Left colon (tissue), 2 donors: Measurements from ENCODE around the gene NDEL1. TPM values are rescaled to one million over a fixed set of nuclear protein-coding genes. Genes with fewer than 3 reads are reported as not detected.
A peak's percentile ranks its signal among the peaks of the same experiment; 100 is the strongest.

Source experiments
- ATAC-seq: fragments of 200-7000 bp; cut with Tn5 transposase; one replicate; pipeline ENCODE4 v1.9.1; 2020; ENCODE audit warnings: mild to moderate bottlenecking, moderate library complexity
- DNase-seq, 2 donors: peaks; one replicate each; pipeline ENCODE4 v3.0.0-alpha.2; 2020
- intact Hi-C, 2 donors: fragments of 100-400 bp; cut with DNase I in 1 of 2; cut with micrococcal nuclease in 1 of 2; formaldehyde crosslinking; loops; one replicate each; pipeline versions ENCODE4 v1.11.2 to v1.14.0; 2022; cut with DNase I, micrococcal nuclease
- total RNA-seq, 2 donors: library from RNA; stranded (reverse); fragmentation: NEBNext Ultra II Directional; extraction: Animal tissue kit (Norgen Biotek cat#: 25700); gene quantifications; one replicate each; pipeline ENCODE4 v1.2.1, GENCODE V29; 2021
- donor health status: DM: no; HTN: no; CAD: no.
- donor health status: DM: yes; HTN: yes; CAD: no.

The NDEL1 gene
- total RNA-seq, 2 donors from 2014 or later = 52.0 to 65.4 TPM

GRCh38 chr17:8488901-8489300 is 53.2 kb downstream of the NDEL1 start:
- ATAC-seq = peak; percentile 24
- intact Hi-C loops = no loop called here
- no peak for DNase-seq

- DNase-seq (no peak), ATAC-seq (no peak)
- intact Hi-C loops = no loop called here
These were observed 54.2 kb downstream of the NDEL1 start for GRCh38 chr17:8489841-8490240.

GRCh38 chr17:8490256-8491023 is 54.8 kb downstream of the NDEL1 start:
- intact Hi-C loops = no loop called here
- no peak for DNase-seq
- ATAC-seq = no peak

- ATAC-seq = no peak
- intact Hi-C loops = no loop called here
- DNase-seq = no peak
These were observed 56.4 kb downstream of the NDEL1 start for GRCh38 chr17:8492121-8492520.

GRCh38 chr17:8494021-8494420 is 58.3 kb downstream of the NDEL1 start:
- DNase-seq (no peak), ATAC-seq (no peak)
- intact Hi-C loops = no loop called here

GRCh38 chr17:8494506-8495111 is 58.9 kb downstream of the NDEL1 start:
- intact Hi-C loops = no loop called here
- DNase-seq (no peak), ATAC-seq (no peak)

GRCh38 chr17:8496081-8496480 is 60.4 kb downstream of the NDEL1 start:
- DNase-seq (no peak), ATAC-seq (no peak)
- intact Hi-C loops = no loop called here

GRCh38 chr17:8499171-8499570 is 63.5 kb downstream of the NDEL1 start:
- intact Hi-C loops = no loop called here
- DNase-seq (no peak), ATAC-seq (no peak)

GRCh38 chr17:8499614-8500013 is 63.9 kb downstream of the NDEL1 start:
- ATAC-seq (no peak), DNase-seq (no peak)
- intact Hi-C loops = no loop called here

- intact Hi-C loops = no loop called here
- ATAC-seq (no peak), DNase-seq (no peak)
These were observed 64.9 kb downstream of the NDEL1 start for GRCh38 chr17:8500609-8501008.

GRCh38 chr17:8502126-8502525 is 66.4 kb downstream of the NDEL1 start:
- intact Hi-C loops = no loop called here
- no peak for ATAC-seq

GRCh38 chr17:8503368-8503767 is 67.7 kb downstream of the NDEL1 start:
- ATAC-seq (no peak), DNase-seq (no peak)
- intact Hi-C loops = no loop called here

More at GRCh38 chr17:8502126-8502525, 66.4 kb downstream of the NDEL1 start:
- no peak for DNase-seq

GRCh38 chr17:8503807-8504206 is 68.1 kb downstream of the NDEL1 start:
- DNase-seq = no peak
- intact Hi-C loops = no loop called here
- ATAC-seq = no peak

GRCh38 chr17:8504460-8505207 is 69.0 kb downstream of the NDEL1 start:
- intact Hi-C loops = no loop called here
- ATAC-seq = no peak
- no peak for DNase-seq

GRCh38 chr17:8506145-8506544 is 70.5 kb downstream of the NDEL1 start:
- DNase-seq (no peak), ATAC-seq (no peak)
- intact Hi-C loops = no loop called here

- ATAC-seq (no peak), DNase-seq (no peak)
- intact Hi-C loops = no loop called here
These were observed 79.1 kb downstream of the NDEL1 start for GRCh38 chr17:8514801-8515200.
